ENCODE results near the gene ZFPM1. TPM values are rescaled to one million over a fixed set of nuclear protein-coding genes. Genes with fewer than 3 reads are reported as not detected.
"Not testable (repeated sequence)": the region's sequence is repeated elsewhere in the genome, so short reads cannot be mapped to it uniquely, and the experiment has no call there.

The ZFPM1 gene
- total RNA-seq (2014; rRNA removed): 1.1 and 2.2 TPM in 2 replicates
- polyA plus RNA-seq (2012): 2.8 TPM

DNA sequence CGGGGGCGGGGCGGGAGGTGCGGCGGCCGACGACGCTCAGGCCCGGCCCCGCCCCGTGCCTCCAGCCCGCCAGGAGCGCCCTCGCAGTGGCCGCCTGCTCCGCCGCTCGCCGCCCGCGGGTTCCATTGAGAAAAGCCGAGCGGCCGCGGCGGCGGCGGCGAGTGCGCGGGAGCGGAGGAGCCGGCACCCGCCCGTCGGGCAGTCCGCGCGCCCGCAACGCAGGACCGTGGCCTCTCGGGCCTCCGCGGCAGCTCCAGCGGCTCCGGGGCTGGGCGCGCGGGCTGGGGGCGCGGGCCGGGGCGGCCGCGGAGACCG lies at the start of gene ZFPM1:
Gene ZFPM1, plus strand, starts transcription at position 64 of the 315 bp plus-strand sequence. CDS start 359 bp downstream, outside the sequence.
- no peak for DNase-seq (ENCODE audit: low read depth)

DNA sequence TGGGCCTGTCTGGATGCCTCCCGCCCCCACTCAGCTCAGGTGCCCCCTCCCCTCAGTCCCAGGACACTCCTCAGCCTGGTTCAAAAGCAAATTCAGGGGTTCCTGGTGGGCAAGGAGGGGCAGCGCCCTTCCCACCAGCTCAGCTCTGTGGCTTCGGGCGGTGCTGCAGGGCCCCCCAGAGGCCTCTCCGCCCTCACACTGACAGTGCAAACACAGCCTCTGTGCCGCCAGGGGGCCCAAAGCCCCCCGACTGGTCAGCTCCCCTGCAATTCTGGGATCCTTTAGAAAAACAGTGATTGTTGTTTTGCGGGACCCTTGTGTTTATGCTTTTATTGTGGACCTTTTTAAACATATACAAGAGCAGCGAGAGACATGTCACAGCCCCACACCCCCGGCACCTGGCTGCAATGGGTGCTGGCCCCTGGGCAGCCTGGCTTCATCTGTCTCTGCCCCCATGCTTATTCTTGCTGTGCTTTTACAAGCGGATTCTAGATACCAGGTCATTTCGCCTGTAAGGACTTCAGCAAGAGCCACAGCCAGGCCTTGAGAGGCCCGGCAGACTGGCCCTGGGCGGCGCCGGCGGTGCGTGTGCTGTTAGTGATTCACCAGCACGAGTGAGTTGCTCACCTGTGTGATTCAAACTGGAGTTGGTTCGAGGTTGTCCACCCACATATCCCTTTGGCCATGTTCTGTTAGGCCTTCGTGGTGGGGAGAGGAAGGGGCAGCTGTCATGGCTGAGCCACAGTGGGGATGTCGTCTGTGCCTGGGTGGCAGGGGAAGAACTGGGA lies 49.1 kb upstream of the ZFPM1 start:
- no peak for DNase-seq (ENCODE audit: low read depth)

DNA sequence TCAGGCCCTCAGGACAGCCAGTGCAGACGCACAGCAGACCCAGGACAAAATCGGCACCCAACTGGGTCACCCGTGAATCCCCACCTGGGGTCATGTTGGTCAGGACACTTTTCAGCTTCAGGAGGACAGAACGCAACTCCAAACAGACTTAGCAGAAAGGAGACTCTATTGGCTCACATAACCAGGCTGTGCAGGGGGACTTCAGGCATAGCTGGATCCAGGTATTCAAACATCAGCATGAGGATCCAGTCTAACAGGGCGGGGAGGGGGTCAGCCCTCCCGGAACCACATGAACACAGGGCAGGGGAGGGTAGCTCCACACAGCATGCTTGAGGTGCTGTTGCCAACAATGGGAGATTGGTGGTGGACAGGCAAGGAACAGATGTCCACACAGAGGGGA lies 48.3 kb upstream of the ZFPM1 start:
- no peak for DNase-seq (ENCODE audit: low read depth)

DNA sequence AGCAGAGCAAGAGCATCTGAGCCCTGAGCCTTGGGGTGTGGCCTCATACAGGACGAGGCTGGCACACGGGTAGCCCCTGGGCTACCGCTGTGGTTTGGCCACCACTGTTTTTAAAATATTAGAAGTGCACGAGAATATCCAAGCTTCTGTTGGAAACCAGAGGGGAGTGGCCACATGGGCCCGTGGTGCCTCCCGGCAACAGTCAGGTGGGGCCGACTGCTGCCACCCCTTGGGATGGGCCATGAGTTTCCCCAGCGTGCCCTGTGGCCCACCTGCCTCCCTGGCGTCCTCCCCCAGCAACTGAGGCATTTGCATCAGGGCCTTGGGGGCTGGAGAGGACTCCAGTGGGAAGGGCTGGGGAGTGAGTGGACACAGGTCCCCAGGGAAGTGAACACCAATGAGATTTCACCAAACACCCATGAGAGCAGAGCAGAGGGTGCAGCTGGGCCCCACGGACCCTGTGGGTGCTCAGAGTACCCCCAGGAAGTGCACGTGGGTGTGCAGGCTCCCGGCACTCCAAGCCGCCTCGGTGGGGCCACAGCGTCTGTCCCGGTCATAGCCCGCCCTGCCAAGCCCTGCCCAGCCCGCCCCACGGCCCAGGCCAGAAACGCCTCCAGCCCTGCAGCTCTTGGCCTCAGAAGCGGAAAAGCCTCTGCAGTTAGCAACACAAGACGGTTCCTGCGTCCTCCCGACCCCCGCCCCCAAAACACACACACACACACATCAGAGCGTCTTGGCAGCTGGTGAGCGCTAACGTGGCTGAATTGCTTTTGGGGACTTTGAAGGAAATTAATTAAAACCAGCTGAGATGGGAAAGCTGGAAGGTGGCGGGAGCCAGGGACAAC lies 47.6 kb upstream of the ZFPM1 start:
- no peak for DNase-seq (ENCODE audit: low read depth)

DNA sequence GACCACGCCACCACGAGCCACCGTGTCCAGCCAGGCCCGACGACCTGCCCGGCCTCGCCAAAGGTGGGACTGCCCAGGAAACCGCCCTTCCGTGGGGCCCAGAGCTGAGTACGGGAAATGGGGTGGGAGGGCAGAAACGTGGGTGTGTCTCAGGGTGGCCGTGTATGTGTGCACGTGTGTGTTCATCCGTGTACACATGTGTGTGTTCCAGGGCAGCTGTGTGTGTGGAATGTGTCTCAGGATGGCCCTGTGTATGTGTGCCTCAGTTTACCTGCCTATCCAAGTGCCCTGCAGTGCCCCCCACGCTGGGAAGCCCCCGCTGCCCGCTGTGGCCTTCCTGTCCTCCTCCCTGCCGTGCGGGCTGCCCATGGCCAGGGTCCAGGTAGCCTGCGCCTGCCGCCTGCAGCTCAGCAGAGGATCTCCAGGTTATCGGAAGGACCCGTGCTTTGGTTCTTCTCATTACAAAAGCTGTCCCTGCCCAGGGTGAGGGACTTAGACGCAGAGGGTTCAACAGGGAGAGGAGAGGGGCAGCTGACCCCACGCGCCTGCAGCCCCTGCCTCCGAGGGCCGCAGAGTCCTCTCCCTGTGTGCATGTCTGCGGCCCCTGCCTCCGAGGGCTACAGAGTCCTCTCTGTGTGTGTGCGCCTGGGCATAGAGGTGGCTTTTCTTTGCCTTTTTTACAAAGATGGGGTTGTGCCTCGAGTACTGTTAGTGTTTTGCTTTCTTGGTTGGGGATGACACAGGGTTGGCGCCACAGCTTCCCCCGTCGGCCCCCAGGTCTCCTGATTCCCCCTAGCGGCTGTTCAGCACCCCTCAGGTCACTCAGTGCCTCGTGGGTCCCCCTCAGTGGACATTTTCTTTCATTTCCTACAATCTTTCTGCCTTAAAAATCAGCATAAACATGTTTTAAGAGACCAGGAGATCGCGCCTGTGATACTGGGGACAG lies 46.7 kb upstream of the ZFPM1 start:
- DNase-seq (ENCODE audit: low read depth): no peak

DNA sequence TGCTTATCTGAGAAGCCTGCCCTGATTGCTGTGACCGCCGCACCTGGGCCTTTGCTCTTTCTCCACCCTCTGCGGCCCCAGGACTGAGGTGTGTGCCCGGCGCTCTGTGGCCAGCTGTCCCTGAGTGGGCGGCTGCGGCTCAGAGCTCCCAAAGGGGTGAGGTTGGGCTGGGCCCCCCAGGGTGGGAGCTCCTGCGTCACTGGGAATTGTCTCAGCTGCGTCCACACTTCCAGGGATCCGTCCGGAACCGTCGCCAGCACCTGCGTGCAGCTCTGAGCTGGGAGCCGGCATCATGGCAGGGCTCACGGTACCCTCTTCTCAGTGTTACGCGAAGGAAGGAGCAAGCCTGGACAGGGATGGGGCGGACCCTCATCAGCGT lies 46.0 kb upstream of the ZFPM1 start:
- no peak for DNase-seq (ENCODE audit: low read depth)

DNA sequence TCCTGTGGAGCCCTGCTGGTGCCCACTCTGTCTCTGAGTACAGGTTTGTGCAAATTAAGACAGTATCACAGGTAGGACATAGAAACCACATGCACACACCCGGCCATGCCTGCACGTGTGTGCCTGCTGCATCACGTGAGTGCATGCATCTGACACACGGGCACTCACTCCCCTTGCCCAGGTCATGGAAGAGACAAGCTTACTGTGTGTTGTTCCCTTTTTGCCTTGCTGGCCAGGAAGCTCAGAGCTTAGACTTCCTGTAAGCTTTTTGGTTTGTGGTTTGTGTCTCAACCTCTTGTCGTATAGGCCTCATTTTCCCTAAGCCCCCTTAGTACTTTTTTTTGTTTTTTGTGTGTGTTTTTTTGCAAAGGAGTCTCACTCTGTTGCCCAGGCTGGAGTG lies 45.3 kb upstream of the ZFPM1 start:
- DNase-seq (ENCODE audit: low read depth): no peak

DNA sequence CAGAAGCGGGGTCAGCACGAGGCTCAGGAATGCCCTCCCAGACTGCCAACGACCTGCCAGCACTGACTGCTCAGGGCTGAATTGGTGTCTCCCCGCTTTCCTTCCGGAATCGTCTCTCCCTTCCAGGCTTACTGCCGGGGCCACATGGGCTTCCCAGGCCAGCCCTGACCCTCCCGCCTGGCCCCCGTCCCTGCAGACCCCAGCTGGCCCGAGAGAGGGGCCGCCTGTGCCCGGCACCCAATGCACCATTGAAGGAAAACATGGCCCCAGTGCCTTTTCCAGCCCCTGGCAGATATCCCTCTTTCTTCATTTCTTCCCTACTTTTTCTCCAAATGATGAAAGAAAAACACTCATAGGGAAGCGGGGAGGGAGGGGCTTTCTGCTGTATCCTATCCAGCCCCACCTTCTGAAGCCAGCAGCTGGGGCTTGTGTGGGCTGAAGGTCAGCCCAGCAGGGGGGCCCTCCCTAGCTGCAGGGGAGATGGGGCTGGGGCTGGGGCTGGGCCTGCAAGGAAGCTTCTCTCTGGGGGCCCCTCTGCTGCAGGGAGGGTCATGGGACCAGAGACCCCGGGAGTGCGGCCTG lies 44.4 kb upstream of the ZFPM1 start:
- DNase-seq (ENCODE audit: low read depth): no peak

DNA sequence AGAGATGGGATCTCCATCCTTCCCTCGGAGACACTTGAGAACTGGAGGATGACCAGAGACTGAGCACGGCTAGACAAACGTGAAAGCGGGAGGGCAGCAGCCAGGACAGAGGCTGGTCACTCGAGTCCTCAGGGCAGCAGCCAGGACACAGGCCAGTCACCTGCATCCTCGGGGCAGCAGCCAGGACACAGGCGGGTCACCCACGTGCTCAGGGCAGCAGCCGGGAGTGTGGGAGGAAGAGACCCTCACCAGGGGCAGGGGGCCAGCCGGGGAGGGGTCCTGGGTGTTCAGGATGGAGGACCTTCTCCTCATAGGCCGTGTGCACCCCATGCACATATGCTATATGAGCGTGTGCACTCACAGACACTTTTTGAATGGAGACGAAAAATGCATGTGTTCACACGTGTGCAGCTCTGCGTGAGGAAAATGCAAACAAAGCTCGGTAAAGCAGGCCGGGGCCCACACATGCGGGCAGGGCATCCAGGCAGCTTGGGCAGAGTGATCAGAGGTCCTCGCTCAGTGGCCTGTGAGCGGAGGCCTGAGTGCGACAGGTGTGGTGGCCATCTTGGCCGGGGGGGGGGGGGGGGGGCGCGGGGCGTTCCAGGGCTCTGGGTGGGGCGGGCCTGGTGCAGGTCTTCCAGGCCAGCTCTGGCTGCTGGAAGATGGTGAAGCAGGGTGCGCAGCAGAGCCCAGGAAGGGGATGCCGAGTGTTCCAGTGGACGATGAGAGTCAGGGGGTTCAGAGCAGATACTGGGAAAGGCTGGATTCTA lies 43.6 kb upstream of the ZFPM1 start:
- no peak for DNase-seq (ENCODE audit: low read depth)

DNA sequence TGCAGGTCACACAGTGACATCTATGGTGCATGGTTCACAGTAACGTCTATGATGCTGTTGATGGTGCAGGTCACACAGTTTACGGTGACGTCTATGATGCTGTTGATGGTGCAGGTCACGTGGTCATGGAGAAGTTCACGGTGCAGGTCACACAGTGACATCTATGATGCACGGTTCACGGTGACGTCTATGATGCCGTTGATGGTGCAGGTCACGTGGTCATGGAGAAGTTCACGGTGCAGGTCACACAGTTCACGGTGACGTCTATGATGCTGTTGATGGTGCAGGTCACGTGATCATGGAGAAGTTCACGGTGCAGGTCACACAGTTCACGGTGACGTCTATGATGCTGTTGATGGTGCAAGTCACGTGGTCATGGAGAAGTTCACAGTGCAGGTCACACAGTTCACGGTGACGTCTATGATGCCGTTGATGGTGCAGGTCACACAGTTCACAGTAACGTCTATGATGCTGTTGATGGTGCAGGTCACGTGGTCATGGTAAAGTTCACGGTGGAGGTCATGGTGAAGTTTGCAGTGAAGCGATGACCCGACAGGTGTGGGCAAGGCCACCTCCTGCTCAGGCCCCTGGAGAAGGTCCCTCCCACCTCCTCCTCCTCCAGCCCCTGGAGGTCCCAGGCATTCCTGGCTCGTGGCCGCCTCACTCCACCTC lies 42.6 kb upstream of the ZFPM1 start:
- DNase-seq (ENCODE audit: low read depth): not testable (repeated sequence)

DNA sequence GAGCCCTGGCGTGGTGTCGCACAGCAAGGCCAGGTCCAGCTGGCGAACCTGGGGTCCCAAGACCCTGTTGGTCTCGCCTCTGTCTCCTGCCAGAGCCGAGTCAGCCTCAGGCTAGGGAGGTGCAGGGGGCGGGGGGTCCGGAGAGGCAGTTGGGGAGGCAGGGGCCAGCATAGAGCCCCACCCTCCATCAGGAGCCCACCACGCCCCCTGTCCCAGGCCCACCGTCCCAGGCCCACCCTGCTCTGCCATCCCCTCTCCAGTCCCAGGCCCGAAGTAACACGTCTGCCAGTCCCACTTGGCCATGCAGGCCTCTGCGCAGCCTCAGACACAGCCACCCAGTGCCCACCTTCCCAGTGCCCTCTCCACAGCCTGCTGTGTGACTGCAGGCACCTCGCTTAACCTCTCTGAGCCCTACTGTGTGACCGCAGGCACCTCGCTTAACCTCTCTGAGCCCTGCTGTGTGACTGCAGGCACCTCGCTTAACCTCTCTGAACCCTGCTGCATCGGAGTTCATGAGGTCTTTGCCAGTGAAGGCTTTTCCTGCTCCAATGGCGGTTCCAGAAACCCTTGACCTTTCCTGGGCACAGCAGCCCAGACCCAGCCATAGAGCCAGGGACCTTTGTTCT lies 41.0 kb upstream of the ZFPM1 start:
- DNase-seq (ENCODE audit: low read depth): no peak

DNA sequence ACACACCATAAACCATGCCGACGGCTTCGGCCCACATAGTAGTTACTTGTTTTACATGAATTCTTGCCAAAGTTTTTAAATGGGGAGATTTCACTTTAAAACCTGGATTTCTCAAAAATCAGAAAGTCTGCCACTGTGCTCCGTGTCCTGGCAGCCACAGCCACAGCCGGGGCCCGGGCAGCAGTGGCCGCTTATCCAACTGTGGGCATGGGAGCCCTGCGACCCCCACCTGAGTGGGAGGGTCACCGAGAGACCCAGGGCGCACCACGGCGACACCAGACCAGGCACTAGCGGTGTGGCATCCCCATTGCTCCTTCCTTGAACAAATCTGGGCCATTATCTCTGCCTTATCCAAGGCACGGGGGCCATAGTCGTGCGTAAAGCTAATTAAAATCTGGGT lies 40.3 kb upstream of the ZFPM1 start:
- no peak for DNase-seq (ENCODE audit: low read depth)

DNA sequence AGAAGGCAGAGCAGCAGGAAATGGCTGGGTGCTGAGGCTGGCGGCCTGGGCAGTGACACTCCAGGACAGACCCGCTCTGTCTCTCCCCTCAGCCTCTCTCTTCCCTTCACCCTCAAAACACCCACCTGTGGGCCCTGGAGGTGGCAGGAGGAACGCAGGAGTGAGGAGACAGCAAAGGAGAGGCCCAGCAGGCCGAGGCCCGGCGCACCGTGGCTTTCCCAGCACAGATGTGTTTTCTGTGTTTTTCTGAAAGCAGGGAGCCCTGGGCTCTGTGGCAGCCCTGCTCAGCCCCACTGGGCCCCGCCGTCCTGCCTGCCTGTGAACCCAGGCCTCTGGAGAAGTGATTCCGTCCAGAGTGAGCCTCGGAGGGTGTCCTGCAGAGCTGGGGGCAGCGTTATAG lies 39.8 kb upstream of the ZFPM1 start:
- no peak for DNase-seq (ENCODE audit: low read depth)

DNA sequence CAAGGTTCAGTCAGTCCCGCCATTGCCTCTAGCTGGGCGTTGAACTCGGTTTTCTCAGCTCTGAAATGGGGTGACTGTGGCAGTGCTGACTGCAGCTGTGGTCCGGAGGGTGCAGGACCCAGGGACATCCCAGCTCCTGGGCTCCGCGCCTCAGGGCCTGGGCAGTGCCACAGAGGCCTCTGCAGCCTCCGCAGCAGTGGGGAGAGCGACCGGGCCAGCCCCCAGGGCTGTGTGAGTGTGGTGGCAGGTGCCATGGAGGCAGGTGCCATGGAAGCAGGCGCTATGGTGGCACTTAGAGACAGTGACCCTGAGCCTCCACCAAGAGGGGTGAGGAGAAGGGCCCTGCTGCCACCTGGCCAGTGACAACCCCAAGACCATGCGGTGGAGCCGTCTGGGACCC lies 39.4 kb upstream of the ZFPM1 start:
- DNase-seq (ENCODE audit: low read depth): no peak

DNA sequence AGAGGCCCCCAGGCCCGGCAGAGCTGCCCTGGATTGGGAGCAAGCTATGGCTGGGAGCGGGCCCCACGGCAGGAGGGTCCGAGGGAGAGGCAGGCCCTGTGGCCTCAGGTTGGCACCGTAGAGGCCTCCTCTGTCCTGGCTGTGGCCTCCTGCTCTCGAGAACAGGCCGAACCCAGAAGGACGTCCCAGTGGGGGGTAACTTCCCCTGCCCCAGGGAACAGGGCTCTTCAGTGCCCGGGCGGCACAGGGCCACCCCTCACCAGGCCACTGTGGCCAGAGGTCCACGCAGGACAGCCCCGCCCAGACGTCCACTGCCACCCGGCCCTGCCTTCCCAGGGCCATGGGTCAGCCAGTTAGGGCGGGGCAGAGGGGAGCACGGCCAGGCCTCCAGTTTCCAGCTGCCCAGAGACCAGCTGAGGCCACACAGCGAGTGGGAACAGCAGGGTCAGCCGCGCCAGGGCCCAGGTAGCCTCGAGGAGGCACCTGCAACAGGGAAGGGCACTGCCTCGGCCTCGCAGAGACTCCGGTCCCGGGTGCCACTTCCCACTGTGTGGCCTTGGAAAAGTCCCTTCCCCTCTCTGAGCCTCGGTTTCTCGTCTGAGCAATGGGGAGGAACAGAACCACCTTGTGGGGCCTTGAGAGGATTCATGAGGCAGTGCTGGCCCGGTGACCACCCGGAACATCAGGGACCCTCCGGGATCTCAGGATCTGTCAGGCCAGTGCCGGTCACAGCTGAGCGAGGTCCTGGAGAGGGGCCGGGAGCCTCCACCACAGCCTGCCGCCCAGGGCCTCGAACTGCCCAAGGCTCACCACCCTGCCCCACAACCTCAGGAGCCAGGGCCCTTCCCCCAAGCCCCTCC lies 38.3 kb upstream of the ZFPM1 start:
- no peak for DNase-seq (ENCODE audit: low read depth)

DNA sequence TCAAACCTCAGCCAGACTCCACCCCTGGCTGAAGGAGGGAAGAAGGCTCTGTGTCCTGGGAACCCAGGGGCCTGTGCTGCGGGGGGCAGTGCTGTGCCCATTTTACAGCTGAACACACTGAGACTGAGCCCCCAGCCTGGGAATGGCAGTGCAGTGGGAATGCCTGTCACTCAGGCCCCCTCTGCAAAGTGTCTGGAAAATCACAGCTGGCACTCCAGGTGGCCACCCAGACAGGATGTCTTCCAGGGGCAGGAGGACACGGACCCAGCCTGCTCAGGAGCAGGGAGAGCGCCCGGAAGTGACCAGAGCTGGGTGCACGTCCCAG lies 37.7 kb upstream of the ZFPM1 start:
- no peak for DNase-seq (ENCODE audit: low read depth)

DNA sequence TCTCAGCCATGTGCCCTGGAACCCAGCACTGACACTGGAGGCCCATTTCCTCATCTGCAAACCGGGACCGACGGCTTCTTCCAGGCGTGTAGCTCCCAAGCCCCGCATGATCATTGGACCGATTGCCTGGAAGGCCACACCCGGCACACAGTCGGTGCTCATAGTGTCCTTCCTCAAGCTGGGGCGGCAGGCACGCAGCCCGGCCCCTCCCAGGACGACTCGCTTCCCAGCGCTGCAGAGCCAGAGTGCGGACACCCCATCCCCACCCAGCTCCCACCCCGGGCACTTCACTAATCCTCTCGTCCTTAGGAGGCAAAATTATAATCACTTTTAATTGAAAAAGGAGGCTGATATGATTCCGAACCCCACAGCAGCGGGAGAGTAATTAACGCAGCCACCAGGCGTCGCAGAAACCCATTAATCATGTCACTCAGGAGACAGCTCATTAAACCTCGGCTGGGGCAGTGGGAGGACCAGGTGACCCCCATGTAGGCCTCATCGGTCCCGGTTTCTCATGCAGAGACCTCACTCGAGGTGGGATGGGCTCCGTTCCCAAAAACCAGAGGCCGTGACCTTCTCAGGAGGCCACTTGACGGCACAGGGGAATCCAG lies 37.3 kb upstream of the ZFPM1 start:
- no peak for DNase-seq (ENCODE audit: low read depth)

DNA sequence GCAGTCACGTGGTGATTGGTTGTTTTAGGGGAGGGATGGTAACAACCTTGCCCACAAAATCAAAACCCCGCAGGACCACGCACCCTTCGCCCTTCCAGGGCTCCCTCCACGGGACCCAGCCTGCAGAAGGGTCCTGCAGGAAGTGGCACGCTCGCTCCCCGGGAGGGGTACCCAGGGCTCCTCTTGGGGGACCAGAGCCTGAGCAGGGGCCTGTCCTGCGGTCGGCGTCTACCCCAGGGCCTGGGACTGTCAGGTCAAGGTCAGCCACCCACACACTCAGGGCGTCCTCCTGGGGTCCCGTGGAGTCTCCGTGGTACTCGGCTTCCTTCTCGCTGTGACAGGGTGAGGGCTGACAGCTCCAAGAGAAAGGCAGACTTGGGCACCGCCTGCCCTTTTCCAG lies 36.4 kb upstream of the ZFPM1 start:
- DNase-seq (ENCODE audit: low read depth): no peak

Data from LHCN-M2 (cell line).